Vagina (tissue), 2 donors: Measurements from ENCODE around the gene TRPC4. TPM values are rescaled to one million over a fixed set of nuclear protein-coding genes. Genes with fewer than 3 reads are reported as not detected.
"Not testable (repeated sequence)": the region's sequence is repeated elsewhere in the genome, so short reads cannot be mapped to it uniquely, and the experiment has no call there.

Experiments
- DNase-seq, 2 donors: peaks; one replicate each; pipeline ENCODE4 v3.0.0-alpha.2; 2017; ENCODE audit errors: extremely low spot score in 2 of 2
- H3K27ac ChIP-seq: fragments of 200-600 bp; sonication (generic); one replicate; pipeline ENCODE4 v1.5.1; 2019
- H3K27me3 ChIP-seq: fragments of 200-600 bp; sonication (generic); one replicate; pipeline ENCODE4 v1.5.1; 2019
- H3K36me3 ChIP-seq, 2 donors: fragments of 200-600 bp; sonication (generic); one replicate each; pipeline ENCODE4 v1.5.1; 2017 to 2019
- H3K4me1 ChIP-seq: fragments of 200-600 bp; sonication (generic); one replicate; pipeline ENCODE4 v1.5.1; 2019
- H3K4me3 ChIP-seq, 2 donors: fragments of 200-600 bp; sonication (generic); 1 replicate in 1 of 2; 2 replicates in 1 of 2; pipeline ENCODE4 v1.5.1; 2016 to 2019
- H3K9me3 ChIP-seq: fragments of 200-600 bp; sonication (generic); one replicate; pipeline ENCODE4 v1.5.1; 2019
- CTCF ChIP-seq, 3 experiments: fragments of 450-650 bp in 2 of 3; fragments of 200-600 bp in 1 of 3; sonication (generic) in 1 of 3; IDR thresholded peaks; one replicate each; pipeline ENCODE4 v1.5.1; 2017 to 2019; ENCODE audit warnings: antibody characterized with exemption in 3 of 3, mild to moderate bottlenecking in 2 of 3, moderate library complexity in 2 of 3
- POLR2A ChIP-seq, 2 donors: fragments of 450-650 bp; IDR thresholded peaks; one replicate each; pipeline ENCODE4 v1.6.1; 2017; ENCODE audit warnings: antibody characterized with exemption in 2 of 2, mild to moderate bottlenecking in 2 of 2, moderate library complexity in 2 of 2
- POLR2AphosphoS5 ChIP-seq, 2 donors: sonication (generic); formaldehyde crosslinking; IDR thresholded peaks; one replicate each; pipeline ENCODE4 v1.9.0; 2017; ENCODE audit warnings: antibody characterized with exemption in 2 of 2, mild to moderate bottlenecking in 2 of 2, low read depth in 1 of 2; ENCODE audit not compliant: insufficient read depth in 1 of 2
- intact Hi-C: fragments of 100-400 bp; cut with DNase I; formaldehyde crosslinking; loops from one replicate; pipeline ENCODE4 v1.15.1; 2023
- total RNA-seq: library from RNA; depleted of rRNA; stranded (reverse); fragments of >200 nt; gene quantifications from one replicate; pipeline ENCODE4 v1.2.3, GENCODE V29; 2016

TRPC4 gene
- total RNA-seq, 1 donor from 2014 or later, result 8.3 TPM

GRCh38 chr13:37797631-37798030 is 71.9 kb downstream of the TRPC4 start:
- no peaks in the 10 kb centered on the region for H3K4me1 ChIP-seq
- no peaks in the 10 kb centered on the region for H3K9me3 ChIP-seq
- H3K27me3 ChIP-seq, result no peaks in the 10 kb centered on the region
- no peaks in the 10 kb centered on the region for H3K36me3 ChIP-seq
- no peak for TF ChIP-seq POLR2AphosphoS5 (IDR thresholded peaks at IDR 0.05; ENCODE audit: insufficient read depth in 1 of 2, low read depth in 1 of 2)
- TF ChIP-seq CTCF (IDR thresholded peaks at IDR 0.05), result no peak
- no peak for TF ChIP-seq POLR2A (IDR thresholded peaks at IDR 0.05)
- H3K4me3 ChIP-seq, result no peak overlapping the region
- H3K27ac ChIP-seq, result no peak overlapping the region
- no peak for DNase-seq
- intact Hi-C loops, result no loop called here

- DNase-seq, result not testable (repeated sequence)
Measured at GRCh38 chr13:37796795-37797194, 72.8 kb downstream of the TRPC4 start.

GRCh38 chr13:37795326-37795725 is 74.2 kb downstream of the TRPC4 start:
- no peak overlapping the region for H3K27ac ChIP-seq
- no peaks in the 10 kb centered on the region for H3K4me1 ChIP-seq
- H3K9me3 ChIP-seq, result no peaks in the 10 kb centered on the region
- DNase-seq, result no peak
- H3K27me3 ChIP-seq, result no peaks in the 10 kb centered on the region
- intact Hi-C loops, result no loop called here
- H3K4me3 ChIP-seq, result no peak overlapping the region
- no peaks in the 10 kb centered on the region for H3K36me3 ChIP-seq
- TF ChIP-seq CTCF (IDR thresholded peaks at IDR 0.05) (no peak), POLR2A (IDR thresholded peaks at IDR 0.05) (no peak)

More at GRCh38 chr13:37796795-37797194, 72.8 kb downstream of the TRPC4 start:
- H3K9me3 ChIP-seq, H3K4me3 ChIP-seq, H3K36me3 ChIP-seq, H3K27ac ChIP-seq, H3K4me1 ChIP-seq, intact Hi-C loops, H3K27me3 ChIP-seq: not testable (repeated sequence)

- intact Hi-C loops, result no loop called here
- no peak overlapping the region for H3K27ac ChIP-seq
- no peaks in the 10 kb centered on the region for H3K36me3 ChIP-seq
- H3K4me1 ChIP-seq, result no peaks in the 10 kb centered on the region
- no peaks in the 10 kb centered on the region for H3K27me3 ChIP-seq
- no peak overlapping the region for H3K4me3 ChIP-seq
- DNase-seq, result no peak
- no peaks in the 10 kb centered on the region for H3K9me3 ChIP-seq
- no peak for TF ChIP-seq POLR2A (IDR thresholded peaks at IDR 0.05)
Measured at GRCh38 chr13:37791699-37792098, 77.9 kb downstream of the TRPC4 start.

- Histone ChIP-seq H3K4me1 (no peaks in the 10 kb centered on the region), H3K4me3 (no peak overlapping the region), H3K36me3 (no peaks in the 10 kb centered on the region), H3K9me3 (no peaks in the 10 kb centered on the region), H3K27me3 (no peaks in the 10 kb centered on the region), H3K27ac (no peak overlapping the region)
- DNase-seq, result no peak
- TF ChIP-seq CTCF (IDR thresholded peaks at IDR 0.05), result no peak
- TF ChIP-seq POLR2AphosphoS5 (IDR thresholded peaks at IDR 0.05; ENCODE audit: insufficient read depth in 1 of 2, low read depth in 1 of 2), result no peak
- no peak for TF ChIP-seq POLR2A (IDR thresholded peaks at IDR 0.05)
- intact Hi-C loops, result no loop called here
Measured at GRCh38 chr13:37788346-37788745, 81.2 kb downstream of the TRPC4 start.

- Histone ChIP-seq H3K4me3 (no peak overlapping the region), H3K4me1 (no peaks in the 10 kb centered on the region), H3K9me3 (no peaks in the 10 kb centered on the region), H3K27ac (no peak overlapping the region), H3K27me3 (no peaks in the 10 kb centered on the region), H3K36me3 (no peaks in the 10 kb centered on the region)
- no peak for TF ChIP-seq CTCF (IDR thresholded peaks at IDR 0.05)
- no peak for TF ChIP-seq POLR2A (IDR thresholded peaks at IDR 0.05)
- TF ChIP-seq POLR2AphosphoS5 (IDR thresholded peaks at IDR 0.05; ENCODE audit: insufficient read depth in 1 of 2, low read depth in 1 of 2), result no peak
- DNase-seq, result no peak
- intact Hi-C loops, result no loop called here
Measured at GRCh38 chr13:37777676-37778075, 91.9 kb downstream of the TRPC4 start.
